Breast epithelium (tissue), 3 donors: Measurements from ENCODE around the gene KCNH1.

Experiments
- CTCF ChIP-seq, 3 donors: fragments of 450-650 bp; IDR thresholded peaks; one replicate each; pipeline ENCODE4 v1.5.1; 2016 to 2017; ENCODE audit warnings: antibody characterized with exemption in 3 of 3, mild to moderate bottlenecking in 3 of 3, moderate library complexity in 3 of 3
- POLR2A ChIP-seq: fragments of 450-650 bp; IDR thresholded peaks from one replicate; pipeline ENCODE4 v1.6.1; 2016; ENCODE audit warnings: antibody characterized with exemption, mild to moderate bottlenecking, moderate library complexity

DNA sequence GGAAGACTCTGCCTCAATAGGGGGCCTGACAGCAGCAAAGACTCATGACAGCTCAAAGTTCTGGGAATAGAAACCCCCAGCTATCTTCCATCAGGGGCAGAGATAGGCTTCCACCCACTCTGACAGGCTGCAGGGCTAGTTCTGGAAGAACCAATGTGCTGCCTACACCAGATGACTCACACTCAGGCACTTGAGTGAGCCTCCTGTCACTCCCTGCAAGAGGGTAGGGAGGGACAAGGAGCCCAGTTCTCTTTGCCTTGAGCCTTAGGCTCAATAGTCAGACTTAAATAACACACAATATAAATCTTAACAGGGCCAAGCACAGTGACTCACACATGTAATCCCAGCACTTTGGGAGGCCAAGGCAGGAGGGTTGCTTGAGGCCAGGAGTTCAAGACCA, 418.9 kb downstream of the KCNH1 start:
- no peak for TF ChIP-seq CTCF (IDR thresholded peaks at IDR 0.05)
- TF ChIP-seq POLR2A = no peak
